H9 (cell line): ENCODE measurements around the gene BNC1. TPM values are rescaled to one million over a fixed set of nuclear protein-coding genes. Genes with fewer than 3 reads are reported as not detected.

ENCODE experiments used
- DNase-seq: peaks from one replicate; pipeline ENCODE4 v3.0.0-alpha.2; 2017
- H2AFZ ChIP-seq: one replicate; pipeline ENCODE4 v1.6.1; 2013; ENCODE audit warnings: mild to moderate bottlenecking, low read length, control low read depth, moderate library complexity
- H2AK5ac ChIP-seq: 2 replicates; pipeline ENCODE4 v1.6.1; 2013; ENCODE audit warnings: low read length, control low read depth, mixed read lengths; ENCODE audit not compliant: insufficient read length
- H2BK120ac ChIP-seq: one replicate; pipeline ENCODE4 v1.6.1; 2013; ENCODE audit warnings: low read depth, mild to moderate bottlenecking, low read length, control low read depth, inconsistent platforms; ENCODE audit not compliant: poor library complexity, severe bottlenecking
- H2BK12ac ChIP-seq: 2 replicates; pipeline ENCODE4 v1.6.1; 2013; ENCODE audit warnings: low read length, control low read depth, mixed read lengths, low read depth; ENCODE audit not compliant: insufficient read length
- H2BK15ac ChIP-seq: 2 replicates; pipeline ENCODE4 v1.6.1; 2013; ENCODE audit warnings: low read depth, low read length, control low read depth
- H2BK20ac ChIP-seq: one replicate; pipeline ENCODE4 v1.6.1; 2013; ENCODE audit warnings: low read depth, mild to moderate bottlenecking, low read length, control low read depth, inconsistent platforms; ENCODE audit not compliant: poor library complexity, severe bottlenecking
- H2BK5ac ChIP-seq: 2 replicates; pipeline ENCODE4 v1.6.1; 2013; ENCODE audit warnings: low read length, control low read depth, mixed read lengths; ENCODE audit not compliant: insufficient read length
- H3K14ac ChIP-seq: 2 replicates; pipeline ENCODE4 v1.6.1; 2013; ENCODE audit warnings: low read length, control low read depth; ENCODE audit not compliant: insufficient read depth
- H3K18ac ChIP-seq: 2 replicates; pipeline ENCODE4 v1.6.1; 2013; ENCODE audit warnings: low read depth, mild to moderate bottlenecking, mixed read lengths, low read length, control low read depth; ENCODE audit not compliant: insufficient read length
- H3K23ac ChIP-seq: 2 replicates; pipeline ENCODE4 v1.6.1; 2013; ENCODE audit warnings: low read length, control low read depth, mixed read lengths, low read depth; ENCODE audit not compliant: insufficient read length
- H3K23me2 ChIP-seq: 2 replicates; pipeline ENCODE4 v1.6.1; 2013; ENCODE audit warnings: low read depth, mild to moderate bottlenecking, mixed read lengths, low read length, control low read depth; ENCODE audit not compliant: insufficient read length, poor library complexity, severe bottlenecking
- H3K27ac ChIP-seq: 2 replicates; pipeline ENCODE4 v1.5.1; 2013; ENCODE audit warnings: low read length, control low read depth, mixed read lengths, low read depth; ENCODE audit not compliant: insufficient read length
- H3K27me3 ChIP-seq: 2 replicates; pipeline ENCODE4 v1.6.1; 2013; ENCODE audit warnings: low read length, control low read depth, inconsistent platforms; ENCODE audit not compliant: insufficient read depth
- H3K4ac ChIP-seq: 2 replicates; pipeline ENCODE4 v1.6.1; 2013; ENCODE audit warnings: low read depth, mild to moderate bottlenecking, control low read depth, inconsistent platforms, low read length, moderate library complexity
- H3K4me1 ChIP-seq: 2 replicates; pipeline ENCODE4 v1.6.1; 2013; ENCODE audit warnings: low read length, control low read depth, inconsistent platforms; ENCODE audit not compliant: insufficient read depth
- H3K4me2 ChIP-seq: 2 replicates; pipeline ENCODE4 v1.6.1; 2013; ENCODE audit warnings: low read length, control low read depth, mixed read lengths; ENCODE audit not compliant: insufficient read length, insufficient read depth
- H3K56ac ChIP-seq: 2 replicates; pipeline ENCODE4 v1.6.1; 2013; ENCODE audit warnings: low read depth, mild to moderate bottlenecking, mixed read lengths, low read length, control low read depth; ENCODE audit not compliant: insufficient read length
- H3K79me1 ChIP-seq: 2 replicates; pipeline ENCODE4 v1.6.1; 2013; ENCODE audit warnings: low read depth, mild to moderate bottlenecking, moderate library complexity, low read length, control low read depth, inconsistent platforms; ENCODE audit not compliant: insufficient read depth, poor library complexity, severe bottlenecking
- H3K79me2 ChIP-seq: 2 replicates; pipeline ENCODE4 v1.6.1; 2013; ENCODE audit warnings: low read length, control low read depth, inconsistent platforms; ENCODE audit not compliant: insufficient read depth
- H3K9ac ChIP-seq: 2 replicates; pipeline ENCODE4 v1.6.1; 2013; ENCODE audit warnings: low read length, control low read depth, mixed read lengths; ENCODE audit not compliant: insufficient read length; ENCODE audit errors: extremely low read depth
- H3K9me3 ChIP-seq: one replicate; pipeline ENCODE4 v1.6.1; 2013; ENCODE audit warnings: low read depth, low read length, inconsistent platforms; ENCODE audit not compliant: control insufficient read depth
- H3T11ph ChIP-seq: one replicate; pipeline ENCODE4 v1.6.1; 2013; ENCODE audit warnings: mild to moderate bottlenecking, low read length, control low read depth, inconsistent platforms
- H4K20me1 ChIP-seq: one replicate; pipeline ENCODE4 v1.6.1; 2013; ENCODE audit not compliant: control insufficient read depth, insufficient read length, insufficient read depth
- H4K5ac ChIP-seq: 2 replicates; pipeline ENCODE4 v1.6.1; 2013; ENCODE audit warnings: low read depth, mild to moderate bottlenecking, mixed read lengths, low read length, control low read depth; ENCODE audit not compliant: insufficient read length
- H4K8ac ChIP-seq: replicated peaks from 2 replicates; pipeline ENCODE4 v1.6.1; 2013; ENCODE audit warnings: low read length, control low read depth, mixed read lengths, low read depth; ENCODE audit not compliant: insufficient read length
- H4K91ac ChIP-seq: 2 replicates; pipeline ENCODE4 v1.6.1; 2013; ENCODE audit warnings: low read depth, mild to moderate bottlenecking, moderate library complexity, mixed read lengths, low read length, control low read depth; ENCODE audit not compliant: insufficient read length
- H3K27ac Mint-ChIP-seq, 3 experiments: 2 replicates in 2 of 3; 3 replicates in 1 of 3; pipeline ENCODE4 v1.8.0; 2020 to 2021; ENCODE audit warnings: mixed read lengths in 3 of 3, mild to moderate bottlenecking in 1 of 3, moderate library complexity in 1 of 3
- H3K27me3 Mint-ChIP-seq: 2 replicates; pipeline ENCODE4 v1.8.0; 2021; ENCODE audit warnings: low read depth, mild to moderate bottlenecking, moderate library complexity, mixed read lengths
- H3K36me3 Mint-ChIP-seq, 3 experiments: 2 replicates in 2 of 3; 3 replicates in 1 of 3; pipeline ENCODE4 v1.8.0; 2020 to 2021; ENCODE audit warnings: low read depth in 3 of 3, mixed read lengths in 3 of 3; ENCODE audit not compliant: insufficient read depth in 1 of 3
- H3K4me1 Mint-ChIP-seq, 2 experiments: 2 replicates each; pipeline ENCODE4 v1.8.0; 2020; ENCODE audit warnings: mixed read lengths in 2 of 2
- H3K4me3 Mint-ChIP-seq, 2 experiments: 2 replicates in 1 of 2; 3 replicates in 1 of 2; pipeline ENCODE4 v1.8.0; 2020 to 2021; ENCODE audit warnings: mild to moderate bottlenecking in 2 of 2, mixed read lengths in 2 of 2, moderate library complexity in 1 of 2
- H3K9me3 Mint-ChIP-seq, 2 experiments: 2 replicates in 1 of 2; 3 replicates in 1 of 2; pipeline ENCODE4 v1.8.0; 2020; ENCODE audit warnings: mild to moderate bottlenecking in 2 of 2, mixed read lengths in 2 of 2, moderate library complexity in 1 of 2
- WGBS: extraction: QIAGEN DNeasy Blood & Tissue Kit; methylation state at CpG from one replicate; pipeline ENCODE4 v1.1.7; 2013; ENCODE audit warnings: missing lambda C conversion rate, low lambda C conversion rate, mixed read lengths; ENCODE audit not compliant: insufficient read length; ENCODE audit errors: extremely low coverage; 5-methylcytosine and 5-hydroxymethylcytosine counted together
- total RNA-seq: library from RNA; stranded (reverse); gene quantifications from 2 replicates; pipeline ENCODE4 v1.2.1, GENCODE V29; 2021
- TF ChIP-seq, protein P1 (sequence below): fragments of 200-600 bp; sonication (generic); conservative IDR thresholded peaks from 3 replicates; pipeline ENCODE4 v1.8.0; 2021; ENCODE audit warnings: antibody characterized with exemption, mild to moderate bottlenecking

BNC1 gene
- total RNA-seq, 1 experiment from 2014 or later: not detected

DNA sequence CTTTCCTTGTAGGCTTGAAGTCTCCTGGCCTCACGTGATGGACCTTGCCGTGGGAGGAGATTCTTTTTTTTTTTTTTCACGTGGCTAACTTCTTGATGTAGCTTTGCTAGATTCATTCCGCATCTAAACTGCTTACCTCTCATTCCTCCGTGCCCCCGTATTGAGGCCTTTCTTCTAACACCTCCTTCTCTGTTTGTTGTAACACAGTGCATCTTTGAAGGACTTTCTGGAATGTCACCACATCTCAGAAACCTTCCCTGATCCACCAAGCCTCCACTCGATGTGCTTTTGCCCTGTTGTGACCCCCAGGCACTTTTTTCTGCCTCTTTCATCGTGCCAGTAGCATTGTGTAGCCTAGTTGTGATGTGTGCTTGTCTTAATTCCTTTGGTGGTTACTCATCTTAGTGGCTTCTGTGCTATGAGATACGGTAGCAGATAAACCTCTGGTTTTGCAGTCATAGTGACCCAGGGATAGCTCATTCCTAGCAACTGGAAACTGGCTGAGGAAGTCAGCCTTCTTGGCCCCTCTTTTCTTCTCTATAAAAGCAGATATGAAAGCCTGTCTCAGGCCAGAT is 1.6 kb upstream of the BNC1 start:
- no peak overlapping the region for H4K91ac ChIP-seq
- H2AFZ ChIP-seq: no peak overlapping the region
- peaks cover 29% of the 10 kb centered on the region; the same call in 1 of the 2 replicates for H3K27me3 ChIP-seq
- H4K5ac ChIP-seq: no peak overlapping the region
- H2BK12ac ChIP-seq: no peak overlapping the region
- no peak overlapping the region for H2BK20ac ChIP-seq
- no peak overlapping the region for H3K18ac ChIP-seq
- TF ChIP-seq, protein P1, sequence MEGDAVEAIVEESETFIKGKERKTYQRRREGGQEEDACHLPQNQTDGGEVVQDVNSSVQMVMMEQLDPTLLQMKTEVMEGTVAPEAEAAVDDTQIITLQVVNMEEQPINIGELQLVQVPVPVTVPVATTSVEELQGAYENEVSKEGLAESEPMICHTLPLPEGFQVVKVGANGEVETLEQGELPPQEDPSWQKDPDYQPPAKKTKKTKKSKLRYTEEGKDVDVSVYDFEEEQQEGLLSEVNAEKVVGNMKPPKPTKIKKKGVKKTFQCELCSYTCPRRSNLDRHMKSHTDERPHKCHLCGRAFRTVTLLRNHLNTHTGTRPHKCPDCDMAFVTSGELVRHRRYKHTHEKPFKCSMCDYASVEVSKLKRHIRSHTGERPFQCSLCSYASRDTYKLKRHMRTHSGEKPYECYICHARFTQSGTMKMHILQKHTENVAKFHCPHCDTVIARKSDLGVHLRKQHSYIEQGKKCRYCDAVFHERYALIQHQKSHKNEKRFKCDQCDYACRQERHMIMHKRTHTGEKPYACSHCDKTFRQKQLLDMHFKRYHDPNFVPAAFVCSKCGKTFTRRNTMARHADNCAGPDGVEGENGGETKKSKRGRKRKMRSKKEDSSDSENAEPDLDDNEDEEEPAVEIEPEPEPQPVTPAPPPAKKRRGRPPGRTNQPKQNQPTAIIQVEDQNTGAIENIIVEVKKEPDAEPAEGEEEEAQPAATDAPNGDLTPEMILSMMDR: no peak
- no peak overlapping the region for H4K8ac ChIP-seq
- H3K14ac ChIP-seq: no peak overlapping the region
- no peak overlapping the region for H3K4me2 ChIP-seq
- no peak overlapping the region for H3K23ac ChIP-seq
- H3K4me1 ChIP-seq: no peaks in the 10 kb centered on the region
- H2BK15ac ChIP-seq: no peak overlapping the region
- no peak overlapping the region for H3K56ac ChIP-seq
- no peak overlapping the region for H2BK5ac ChIP-seq
- H3K4ac ChIP-seq: no peak overlapping the region
- no peak overlapping the region for H2AK5ac ChIP-seq
- H3K79me1 ChIP-seq: no peaks in the 10 kb centered on the region
- no peaks in the 10 kb centered on the region; a peak in 1 of 5 replicates for H3K9me3 Mint-ChIP-seq
- peak overlapping the region in 1 of 2 experiments; percentile 9; a peak in 2 of 5 replicates for H3K4me3 Mint-ChIP-seq
- no peak overlapping the region for H3T11ph ChIP-seq
- no peaks in the 10 kb centered on the region for H3K79me2 ChIP-seq
- no CpG with 5 or more reads among the region's 9 CpGs for WGBS
- peaks cover 75% of the 10 kb centered on the region for H3K27me3 Mint-ChIP-seq
- no peaks in the 10 kb centered on the region for H3K9me3 ChIP-seq
- H3K27ac ChIP-seq: no peak overlapping the region
- no peaks in the 10 kb centered on the region for H4K20me1 ChIP-seq
- H2BK120ac ChIP-seq: no peak overlapping the region
- no peak overlapping the region for H3K9ac ChIP-seq
- H3K27ac Mint-ChIP-seq: no peak overlapping the region
- peaks cover 15% of the 10 kb centered on the region for H3K23me2 ChIP-seq
- H3K36me3 Mint-ChIP-seq: no peaks in the 10 kb centered on the region
- peaks cover 5 to 11% of the 10 kb centered on the region in 2 experiments; a peak in 3 of 4 replicates for H3K4me1 Mint-ChIP-seq
- no peak for DNase-seq
